Measurements from ENCODE around the gene GPC5. TPM values are rescaled to one million over a fixed set of nuclear protein-coding genes. Genes with fewer than 3 reads are reported as not detected.

GPC5 gene
- total and polyA plus RNA-seq, 2 of the 8 experiments (the other 6 are each of a cell fraction or from before 2014, with no cell fraction given): 0.20 to 0.39 TPM

GRCh38 chr13:92727118-92727517 is 1328.7 kb downstream of the GPC5 start:
- Histone ChIP-seq H4K5ac (ENCODE audit: insufficient read length, low read depth, low read length) (no peak overlapping the region), H2BK5ac (ENCODE audit: low read depth, low read length) (no peak overlapping the region), H3K79me2 (ENCODE audit: control insufficient read depth in 1 of 2, insufficient read depth in 2 of 2, low read length in 2 of 2) (no peaks in the 10 kb centered on the region), H3K9ac (replicated peaks in 1 of 4; ENCODE audit: extremely low read depth in 1 of 4, low read depth in 3 of 4, low read length in 3 of 4) (peak overlapping the region in 1 of 4 experiments; percentile 8; a peak in 1 of 7 replicates), H3K23me2 (ENCODE audit: low read depth, low read length) (no peaks in the 10 kb centered on the region), H4K20me1 (replicated peaks in 1 of 2; ENCODE audit: control insufficient read depth in 1 of 2, insufficient read depth in 2 of 2, low read length in 2 of 2) (no peaks in the 10 kb centered on the region), H3K4me3 (ENCODE audit: extremely low read depth in 1 of 4, insufficient read depth in 2 of 4, low read depth in 3 of 4, low read length in 4 of 4) (no peak overlapping the region), H3K56ac (replicated peaks; ENCODE audit: insufficient read length, low read depth, low read length) (no peak overlapping the region), H3K18ac (ENCODE audit: extremely low read depth, low read length) (no peak overlapping the region), H3K27me3 (replicated peaks in 1 of 4; ENCODE audit: control insufficient read depth in 3 of 4, extremely low read depth in 1 of 4, insufficient read depth in 3 of 4, low read length in 3 of 4) (no peaks in the 10 kb centered on the region), H3K4me1 (replicated peaks in 1 of 4; ENCODE audit: control insufficient read depth in 3 of 4, insufficient read depth in 4 of 4, low read length in 3 of 4) (no peaks in the 10 kb centered on the region), H2AK5ac (ENCODE audit: low read depth, low read length) (no peak overlapping the region), H4K91ac (replicated peaks; ENCODE audit: insufficient read length, low read length) (no peak overlapping the region), H2BK120ac (replicated peaks; ENCODE audit: low read depth, low read length) (no peak overlapping the region), H3K4me2 (ENCODE audit: insufficient read depth in 1 of 2, low read depth in 2 of 2, low read length in 2 of 2) (no peak overlapping the region), H3K9me3 (ENCODE audit: insufficient read depth in 2 of 2, low read depth in 1 of 2, low read length in 1 of 2) (no peaks in the 10 kb centered on the region), H2BK15ac (ENCODE audit: low read length) (no peak overlapping the region), H3K23ac (ENCODE audit: insufficient read length) (no peak overlapping the region), H3K27ac (ENCODE audit: low read depth, low read length) (no peak overlapping the region), H2BK12ac (ENCODE audit: low read depth, low read length) (no peak overlapping the region), H2AFZ (ENCODE audit: low read length) (no peak overlapping the region), H3K4ac (replicated peaks; ENCODE audit: insufficient read length, low read depth, low read length) (no peak overlapping the region), H3K79me1 (ENCODE audit: low read depth, low read length) (no peaks in the 10 kb centered on the region), H3K14ac (ENCODE audit: insufficient read length) (no peak overlapping the region), H3K36me3 (ENCODE audit: control insufficient read depth in 2 of 4, insufficient read depth in 4 of 4, low read length in 3 of 4) (no peaks in the 10 kb centered on the region), H2BK20ac (ENCODE audit: low read length) (no peak overlapping the region), H4K8ac (ENCODE audit: extremely low read depth, insufficient read depth, low read length) (no peak overlapping the region)
- WGBS, 2 experiments (ENCODE audit: extremely low coverage in 1 of 2, insufficient coverage in 1 of 2, insufficient read length in 1 of 2, insufficient replicate concordance in 2 of 2, low coverage in 1 of 2, low lambda C conversion rate in 2 of 2, missing lambda C conversion rate in 1 of 2): 97% methylated on average over 3 of the region's 3 CpGs; no CpG with 5 or more reads in 1 of the 2 experiments
- DNase-seq (ENCODE audit: low read depth in 1 of 2, low spot score in 2 of 2) (no peak), FAIRE-seq (no peak)
- CTCF ChIA-PET (ENCODE audit: partially characterized antibody): interaction anchor here (1.4 kb wide), 1 partner anchor 11 kb away, joined by 3 read pairs; no protein-coding TSS in a partner anchor
- POLR2A ChIA-PET (ENCODE audit: partially characterized antibody): interaction anchor here (1.1 kb wide), 1 partner anchor 14 kb away, joined by 3 read pairs; no protein-coding TSS in a partner anchor
- TF ChIP-seq JUND (IDR thresholded peaks at IDR 0.05; ENCODE audit: low read length) (no peak), RAD21 (IDR thresholded peaks at IDR 0.05 in 1 of 2, conservative IDR thresholded peaks at IDR 0.05 in 1 of 2; ENCODE audit: low read depth in 2 of 2, low read length in 2 of 2) (no peak), EGR1 (IDR thresholded peaks at IDR 0.05; ENCODE audit: borderline replicate concordance, low read depth, low read length) (no peak), ASH2L (IDR thresholded peaks at IDR 0.05; ENCODE audit: low read length) (no peak), TCF12 (IDR thresholded peaks at IDR 0.05; ENCODE audit: low read depth, low read length) (no peak), POU5F1 (IDR thresholded peaks at IDR 0.05; ENCODE audit: low read depth, low read length) (no peak), TBP (IDR thresholded peaks at IDR 0.05; ENCODE audit: low read depth, low read length) (no peak), SP2 (IDR thresholded peaks at IDR 0.05; ENCODE audit: low read length) (no peak), E2F6 (IDR thresholded peaks at IDR 0.05) (no peak), SIX5 (IDR thresholded peaks at IDR 0.05; ENCODE audit: low read depth, low read length) (no peak)

All from H1 (cell line).